ENCODE results near the gene ENOX1. TPM values are rescaled to one million over a fixed set of nuclear protein-coding genes. Genes with fewer than 3 reads are reported as not detected.

The ENOX1 gene
- total and polyA plus RNA-seq, 2 of the 13 experiments (the other 11 are each of a cell fraction or from before 2014, with no cell fraction given): not detected

- 0% methylated on average over 1 of the region's 1 CpG for WGBS (ENCODE audit: low lambda C conversion rate)
- POLR2A ChIA-PET: no interaction called here
Observed at GRCh38 chr13:43822969-43823368, 36.2 kb upstream of the ENOX1 start.

More at GRCh38 chr13:43822969-43823368, 36.2 kb upstream of the ENOX1 start:
- in situ Hi-C loops (cut with HindIII; ENCODE audit: extremely low pct_ligation_motif_present, low pct_unique_long_range_greater_than_20kb): loop anchor here (25.0 kb wide), 1 partner anchor 861 kb away; no protein-coding TSS in a partner anchor
- BruUV-seq (replicated peaks): no TSS peak
- no peak for ATAC-seq
- no peak for FAIRE-seq
- no peak for DNase-seq (ENCODE audit: low spot score)
- Histone ChIP-seq H3K4me1 (ENCODE audit: insufficient read depth, low read length) (no peaks in the 10 kb centered on the region), H3K9me3 (ENCODE audit: low read length) (no peaks in the 10 kb centered on the region), H2AFZ (ENCODE audit: low read length) (no peak overlapping the region), H3K27ac (ENCODE audit: extremely low read length, insufficient read depth, low read length) (no peak overlapping the region), H3K27me3 (ENCODE audit: control insufficient read depth in 1 of 2, insufficient read depth in 2 of 2, low read length in 2 of 2) (no peaks in the 10 kb centered on the region), H3K9ac (ENCODE audit: insufficient read depth, low read depth, low read length) (no peak overlapping the region), H3K36me3 (replicated peaks in 1 of 2; ENCODE audit: control insufficient read depth in 1 of 2, insufficient read depth in 2 of 2, low read length in 2 of 2) (no peaks in the 10 kb centered on the region), H3K4me2 (ENCODE audit: low read depth, low read length) (no peak overlapping the region), H4K20me1 (ENCODE audit: insufficient read depth, low read length) (no peaks in the 10 kb centered on the region), H3K79me2 (ENCODE audit: insufficient read depth, low read length) (no peaks in the 10 kb centered on the region), H3K4me3 (replicated peaks in 1 of 3; ENCODE audit: insufficient read depth in 1 of 3, low read depth in 2 of 3, low read length in 3 of 3) (no peak overlapping the region)
- CTCF ChIA-PET (ENCODE audit: low intra/inter-chr PET ratio, low total read pairs): no interaction called here
- TF ChIP-seq ZNF660 (CRISPR knock-in tag; IDR thresholded peaks at IDR 0.05; ENCODE audit: borderline replicate concordance, low read depth) (no peak), ZSCAN29 (CRISPR knock-in tag; conservative IDR thresholded peaks at IDR 0.05) (no peak), ZNF556 (CRISPR knock-in tag; IDR thresholded peaks at IDR 0.05; ENCODE audit: borderline replicate concordance) (no peak), SP1 (IDR thresholded peaks at IDR 0.05) (no peak), SP1 (CRISPR knock-in tag; IDR thresholded peaks at IDR 0.05) (no peak), ZNF577 (CRISPR knock-in tag; IDR thresholded peaks at IDR 0.05; ENCODE audit: borderline replicate concordance, low read depth) (no peak), ZNF605 (CRISPR knock-in tag; IDR thresholded peaks at IDR 0.05) (no peak), TGIF2 (CRISPR knock-in tag; IDR thresholded peaks at IDR 0.05) (no peak), ZBTB39 (CRISPR knock-in tag; IDR thresholded peaks at IDR 0.05) (no peak), RFX5 (IDR thresholded peaks at IDR 0.05; ENCODE audit: low read depth, low read length) (no peak), ZNF44 (CRISPR knock-in tag; IDR thresholded peaks at IDR 0.05) (no peak), HDAC1 (CRISPR knock-in tag; IDR thresholded peaks at IDR 0.05) (no peak), RAD51 (IDR thresholded peaks at IDR 0.05; ENCODE audit: borderline replicate concordance) (no peak), KDM1A (CRISPR knock-in tag; IDR thresholded peaks at IDR 0.05) (no peak), THAP11 (CRISPR knock-in tag; IDR thresholded peaks at IDR 0.05) (no peak)
- intact Hi-C loops (cut with micrococcal nuclease; ENCODE audit: unreplicated experiment): no loop called here

Data from HepG2 (cell line).